CD4-positive, alpha-beta T cell treated with Interferon gamma for 1 hour (primary cell): ENCODE measurements around the gene DUOXA1.

Experiments
- DNase-seq: peaks from one replicate; pipeline ENCODE4 v3.0.0-alpha.2; 2020

DUOXA1 gene

GRCh38 chr15:45130291-45131000 is 767 bp upstream of the DUOXA1 start:
- DNase-seq = no peak

DNA sequence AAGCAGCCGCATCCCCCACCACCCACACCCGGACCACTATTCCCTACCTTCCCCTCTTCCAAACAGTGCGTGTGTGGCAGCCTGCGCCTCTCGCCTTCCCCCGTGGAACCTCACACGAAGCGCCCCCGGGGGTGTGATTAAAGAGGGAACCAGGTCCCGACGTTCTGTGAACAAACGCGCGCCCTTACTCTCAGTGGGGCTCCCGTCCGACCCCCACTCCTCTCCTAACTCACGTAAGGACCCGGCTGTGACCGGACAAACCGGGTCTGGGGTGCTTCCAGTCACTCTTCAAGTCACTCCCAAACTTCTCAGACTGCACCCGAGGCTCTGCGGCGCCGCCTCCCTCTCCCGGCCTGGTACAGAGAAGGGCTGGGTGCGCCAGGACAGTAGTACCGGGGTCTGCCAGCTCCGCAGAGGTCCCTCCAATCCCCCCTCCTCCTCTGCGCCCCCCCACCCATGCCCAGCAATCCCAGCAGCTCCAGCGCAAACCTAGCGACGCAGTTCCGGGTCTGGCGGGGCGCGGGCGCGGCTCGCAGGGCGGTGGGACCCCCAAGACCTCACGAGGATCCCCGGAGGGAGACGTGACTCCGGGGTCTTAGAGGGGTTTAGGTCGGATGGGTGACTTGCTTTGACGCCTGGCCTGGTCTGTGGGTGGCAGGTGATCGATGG is 574 bp downstream of the DUOXA1 start:
- DNase-seq = no peak

- peak; percentile 10 for DNase-seq
Measured at GRCh38 chr15:45126535-45127158, 3.0 kb downstream of the DUOXA1 start.

GRCh38 chr15:45123397-45123796 is 6.3 kb downstream of the DUOXA1 start:
- DNase-seq = no peak

DNA sequence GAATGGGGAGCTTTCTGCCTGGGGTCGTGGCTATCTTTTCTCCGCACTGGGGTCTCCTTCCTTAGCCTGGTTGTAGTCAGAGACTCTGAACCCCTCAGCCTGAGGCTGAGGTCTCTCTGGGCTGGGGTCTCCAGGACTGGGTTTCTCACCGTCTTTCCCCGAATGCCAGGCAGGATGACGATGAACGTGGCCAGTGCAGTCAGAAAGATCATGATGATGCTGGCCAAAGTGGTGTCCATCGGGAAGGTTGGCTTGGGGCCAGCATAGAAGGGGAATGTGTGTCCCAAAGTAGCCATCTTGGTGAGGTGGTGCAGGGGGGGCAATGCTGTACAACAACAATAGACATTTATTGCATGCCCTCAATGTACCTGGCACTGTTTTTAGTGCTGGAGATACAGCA is 7.0 kb downstream of the DUOXA1 start:
- DNase-seq = no peak

- no peak for DNase-seq
Measured at GRCh38 chr15:45121706-45122417, 7.8 kb downstream of the DUOXA1 start.

DNA sequence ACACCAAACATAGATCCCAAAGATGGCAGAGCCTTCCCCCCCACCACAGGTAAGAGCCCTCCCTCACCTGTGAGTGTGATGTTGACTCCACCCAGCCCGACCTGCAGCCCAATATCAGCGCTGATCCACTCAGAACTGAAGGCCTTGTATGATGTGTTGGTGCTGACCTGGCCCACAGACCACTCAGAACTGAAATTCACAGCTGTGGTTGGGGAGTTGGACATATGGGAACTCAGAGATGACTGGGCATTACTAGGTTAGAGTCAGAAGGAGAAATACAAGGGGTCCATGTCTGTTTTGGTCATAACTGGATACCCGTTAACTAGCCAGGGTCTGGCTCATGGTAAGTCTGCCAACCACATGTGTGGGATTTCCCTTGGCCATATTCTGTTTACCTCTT is 8.7 kb downstream of the DUOXA1 start:
- no peak for DNase-seq

DNA sequence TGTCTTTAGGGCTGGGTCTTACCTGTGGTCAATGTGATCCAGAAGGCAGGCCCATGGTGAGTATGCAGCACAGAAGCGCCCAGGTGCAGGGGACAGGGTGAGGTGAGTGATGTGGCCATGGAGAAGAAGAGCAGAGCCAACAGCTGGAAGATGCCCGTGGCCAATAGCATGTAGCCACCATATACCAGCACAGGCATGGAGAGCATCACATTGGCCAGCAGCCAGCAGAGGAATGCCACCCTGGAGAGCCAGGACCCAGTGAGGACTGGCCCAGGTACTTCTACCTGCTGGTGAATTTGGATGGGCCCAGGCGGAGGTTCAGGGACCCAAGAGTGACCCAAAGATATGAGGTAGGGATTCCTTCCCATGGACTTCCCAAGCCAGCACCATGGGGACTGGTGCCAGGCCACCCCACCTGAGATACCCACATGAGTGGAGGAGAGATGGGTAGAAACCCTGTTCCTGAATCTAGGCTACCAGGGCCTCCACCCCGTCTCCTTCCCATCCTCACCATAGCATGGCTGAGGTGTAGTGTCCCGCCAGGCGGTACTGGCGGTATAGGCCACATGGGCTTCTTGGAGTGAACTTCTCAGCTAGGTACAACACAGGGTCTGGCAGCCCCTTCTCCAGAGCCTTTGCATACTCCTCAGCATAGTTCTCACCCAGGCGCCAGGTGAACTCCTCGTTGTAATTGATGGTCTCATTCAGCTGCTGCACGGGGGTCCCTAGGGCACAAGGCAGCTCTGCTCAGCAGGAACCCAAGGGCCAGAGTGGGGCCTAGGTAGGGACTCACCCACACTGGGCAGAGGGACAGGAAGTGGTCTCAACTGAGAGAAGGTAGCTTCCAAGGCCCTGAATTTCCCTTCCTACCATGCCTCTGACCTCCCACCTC is 9.4 kb downstream of the DUOXA1 start:
- no peak for DNase-seq

DNA sequence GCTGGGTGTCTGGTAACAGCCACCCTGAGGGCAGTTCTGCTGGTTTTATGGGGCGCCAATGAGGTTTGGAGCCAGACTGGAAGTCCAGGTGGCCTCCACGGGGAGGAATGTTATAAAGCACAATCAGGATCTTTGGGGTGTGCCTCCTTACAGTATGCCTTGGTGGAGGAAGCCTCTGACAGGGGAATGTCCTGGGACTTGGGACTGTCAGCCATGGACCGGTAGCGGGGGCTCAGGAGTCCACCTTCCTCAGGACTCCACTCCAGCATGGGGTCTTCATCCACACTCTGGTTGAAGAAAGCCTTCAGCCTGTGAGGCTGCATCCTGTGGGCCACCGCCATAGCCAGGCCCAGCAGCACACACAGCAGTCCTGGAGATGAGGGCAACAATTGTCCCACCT is 10.7 kb downstream of the DUOXA1 start:
- no peak for DNase-seq

- peak; percentile 83 for DNase-seq
Measured at GRCh38 chr15:45118131-45118588, 11.5 kb downstream of the DUOXA1 start.

DNA sequence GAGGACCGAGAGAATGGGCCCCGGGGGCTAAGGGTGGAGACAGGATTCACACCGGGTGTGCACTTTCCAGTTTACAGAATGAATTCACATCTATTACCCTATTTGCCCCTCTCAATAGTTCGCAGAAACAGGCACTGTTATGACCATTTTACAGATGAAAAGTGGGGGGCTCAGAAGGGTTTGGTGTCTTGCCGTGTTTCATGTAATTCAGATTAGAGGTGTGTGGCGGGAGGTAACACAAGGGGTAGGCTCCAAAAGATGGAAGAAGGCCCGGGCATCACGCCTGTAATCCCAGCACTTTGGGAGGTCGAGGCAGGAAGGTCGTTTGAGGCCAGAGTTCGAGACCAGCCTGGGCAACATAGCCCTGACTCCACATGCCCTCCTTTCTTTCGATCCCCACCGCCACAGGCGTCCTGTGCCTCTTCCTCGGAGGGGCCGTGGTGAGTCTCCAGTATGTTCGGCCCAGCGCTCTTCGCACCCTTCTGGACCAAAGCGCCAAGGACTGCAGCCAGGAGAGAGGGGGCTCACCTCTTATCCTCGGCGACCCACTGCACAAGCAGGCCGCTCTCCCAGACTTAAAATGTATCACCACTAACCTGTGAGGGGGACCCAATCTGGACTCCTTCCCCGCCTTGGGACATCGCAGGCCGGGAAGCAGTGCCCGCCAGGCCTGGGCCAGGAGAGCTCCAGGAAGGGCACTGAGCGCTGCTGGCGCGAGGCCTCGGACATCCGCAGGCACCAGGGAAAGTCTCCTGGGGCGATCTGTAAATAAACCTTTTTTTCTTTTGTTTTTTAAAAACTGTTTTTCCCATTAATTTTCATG is 12.2 kb downstream of the DUOXA1 start:
- no peak for DNase-seq

- no peak for DNase-seq
Measured at GRCh38 chr15:45116482-45117307, 13.0 kb downstream of the DUOXA1 start.

- no peak for DNase-seq
Measured at GRCh38 chr15:45116006-45116481, 13.6 kb downstream of the DUOXA1 start.

DNA sequence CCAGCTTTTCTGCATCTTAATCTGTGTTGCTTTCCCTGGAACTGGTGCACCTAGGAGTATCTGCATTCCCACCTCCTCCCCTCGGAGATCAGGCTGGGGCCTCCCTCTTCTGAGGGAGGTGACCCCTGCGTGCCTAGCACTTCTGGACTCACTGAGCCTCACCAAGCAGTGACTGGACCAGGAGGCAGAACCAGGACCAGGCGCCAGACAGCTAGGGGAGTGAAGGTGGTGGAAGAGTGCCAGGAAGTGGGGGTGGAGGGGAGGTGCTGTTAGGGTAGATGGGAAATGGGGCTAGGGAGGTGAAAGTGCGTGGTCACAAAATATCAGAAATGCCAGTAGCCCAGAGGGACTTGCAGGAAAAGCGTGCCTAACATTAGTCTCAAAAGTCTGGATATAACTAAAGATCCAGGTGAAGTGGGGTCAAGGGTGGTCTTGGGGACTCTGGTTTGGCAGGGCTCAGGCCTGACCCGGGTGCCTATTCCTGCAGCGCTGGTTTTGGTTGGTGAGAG is 14.3 kb downstream of the DUOXA1 start:
- DNase-seq = no peak

- no peak for DNase-seq
Measured at GRCh38 chr15:45114751-45115085, 15.0 kb downstream of the DUOXA1 start.

GRCh38 chr15:45114076-45114750 is 15.5 kb downstream of the DUOXA1 start, which contains the start of the genes DUOX2 and DUOXA2:
Gene DUOX2 (minus strand): TSS chr15:45114172. CDS start chr15:45113411, 761 bp downstream.
Gene DUOXA2 (plus strand): TSS chr15:45114326. CDS start chr15:45114606, 280 bp downstream.
- no peak for DNase-seq

DNA sequence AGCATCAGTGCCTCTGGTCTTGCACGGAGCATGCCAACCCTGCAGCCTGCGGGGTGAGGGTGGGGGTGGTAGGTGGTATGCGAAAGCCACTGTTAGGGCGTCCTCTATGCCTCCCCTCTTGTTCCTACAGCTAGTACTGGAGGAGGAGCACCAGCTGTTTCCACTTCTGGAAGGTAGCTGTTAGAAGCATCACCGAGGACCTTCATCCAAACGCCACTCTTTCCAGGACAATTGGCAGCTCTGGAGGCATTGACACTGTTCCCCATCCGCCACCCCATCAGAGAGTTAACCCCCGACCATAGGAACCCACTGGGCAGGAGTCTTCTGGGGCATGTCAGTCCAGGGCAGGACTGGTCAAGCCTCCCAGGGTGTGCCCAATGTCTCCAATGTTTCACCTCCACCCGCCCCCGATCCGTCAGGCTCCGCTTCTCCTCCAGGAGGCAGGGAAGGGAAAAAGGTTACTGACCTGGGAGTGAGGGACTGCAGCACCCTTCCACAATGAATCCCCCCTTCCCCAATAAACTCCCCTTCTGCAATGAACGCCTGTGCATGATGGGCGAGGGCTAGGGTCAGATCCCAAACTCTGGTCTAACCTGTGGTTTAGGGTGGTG is 16.2 kb downstream of the DUOXA1 start:
- DNase-seq = no peak

GRCh38 chr15:45112591-45113379 is 16.9 kb downstream of the DUOXA1 start:
- no peak for DNase-seq
